H9 (cell line): ENCODE measurements around the gene EAF2. TPM values are rescaled to one million over a fixed set of nuclear protein-coding genes. Genes with fewer than 3 reads are reported as not detected.

ENCODE experiments used
- DNase-seq: peaks from one replicate; pipeline ENCODE4 v3.0.0-alpha.2; 2017
- H2AFZ ChIP-seq: one replicate; pipeline ENCODE4 v1.6.1; 2013; ENCODE audit warnings: mild to moderate bottlenecking, low read length, control low read depth, moderate library complexity
- H2AK5ac ChIP-seq: 2 replicates; pipeline ENCODE4 v1.6.1; 2013; ENCODE audit warnings: low read length, control low read depth, mixed read lengths; ENCODE audit not compliant: insufficient read length
- H2BK120ac ChIP-seq: one replicate; pipeline ENCODE4 v1.6.1; 2013; ENCODE audit warnings: low read depth, mild to moderate bottlenecking, low read length, control low read depth, inconsistent platforms; ENCODE audit not compliant: poor library complexity, severe bottlenecking
- H2BK12ac ChIP-seq: 2 replicates; pipeline ENCODE4 v1.6.1; 2013; ENCODE audit warnings: low read length, control low read depth, mixed read lengths, low read depth; ENCODE audit not compliant: insufficient read length
- H2BK15ac ChIP-seq: 2 replicates; pipeline ENCODE4 v1.6.1; 2013; ENCODE audit warnings: low read depth, low read length, control low read depth
- H2BK20ac ChIP-seq: one replicate; pipeline ENCODE4 v1.6.1; 2013; ENCODE audit warnings: low read depth, mild to moderate bottlenecking, low read length, control low read depth, inconsistent platforms; ENCODE audit not compliant: poor library complexity, severe bottlenecking
- H2BK5ac ChIP-seq: 2 replicates; pipeline ENCODE4 v1.6.1; 2013; ENCODE audit warnings: low read length, control low read depth, mixed read lengths; ENCODE audit not compliant: insufficient read length
- H3K14ac ChIP-seq: 2 replicates; pipeline ENCODE4 v1.6.1; 2013; ENCODE audit warnings: low read length, control low read depth; ENCODE audit not compliant: insufficient read depth
- H3K18ac ChIP-seq: 2 replicates; pipeline ENCODE4 v1.6.1; 2013; ENCODE audit warnings: low read depth, mild to moderate bottlenecking, mixed read lengths, low read length, control low read depth; ENCODE audit not compliant: insufficient read length
- H3K23ac ChIP-seq: 2 replicates; pipeline ENCODE4 v1.6.1; 2013; ENCODE audit warnings: low read length, control low read depth, mixed read lengths, low read depth; ENCODE audit not compliant: insufficient read length
- H3K23me2 ChIP-seq: 2 replicates; pipeline ENCODE4 v1.6.1; 2013; ENCODE audit warnings: low read depth, mild to moderate bottlenecking, mixed read lengths, low read length, control low read depth; ENCODE audit not compliant: insufficient read length, poor library complexity, severe bottlenecking
- H3K27ac ChIP-seq: 2 replicates; pipeline ENCODE4 v1.5.1; 2013; ENCODE audit warnings: low read length, control low read depth, mixed read lengths, low read depth; ENCODE audit not compliant: insufficient read length
- H3K27me3 ChIP-seq: 2 replicates; pipeline ENCODE4 v1.6.1; 2013; ENCODE audit warnings: low read length, control low read depth, inconsistent platforms; ENCODE audit not compliant: insufficient read depth
- H3K4ac ChIP-seq: 2 replicates; pipeline ENCODE4 v1.6.1; 2013; ENCODE audit warnings: low read depth, mild to moderate bottlenecking, control low read depth, inconsistent platforms, low read length, moderate library complexity
- H3K4me1 ChIP-seq: 2 replicates; pipeline ENCODE4 v1.6.1; 2013; ENCODE audit warnings: low read length, control low read depth, inconsistent platforms; ENCODE audit not compliant: insufficient read depth
- H3K4me2 ChIP-seq: 2 replicates; pipeline ENCODE4 v1.6.1; 2013; ENCODE audit warnings: low read length, control low read depth, mixed read lengths; ENCODE audit not compliant: insufficient read length, insufficient read depth
- H3K56ac ChIP-seq: 2 replicates; pipeline ENCODE4 v1.6.1; 2013; ENCODE audit warnings: low read depth, mild to moderate bottlenecking, mixed read lengths, low read length, control low read depth; ENCODE audit not compliant: insufficient read length
- H3K79me1 ChIP-seq: 2 replicates; pipeline ENCODE4 v1.6.1; 2013; ENCODE audit warnings: low read depth, mild to moderate bottlenecking, moderate library complexity, low read length, control low read depth, inconsistent platforms; ENCODE audit not compliant: insufficient read depth, poor library complexity, severe bottlenecking
- H3K79me2 ChIP-seq: 2 replicates; pipeline ENCODE4 v1.6.1; 2013; ENCODE audit warnings: low read length, control low read depth, inconsistent platforms; ENCODE audit not compliant: insufficient read depth
- H3K9ac ChIP-seq: 2 replicates; pipeline ENCODE4 v1.6.1; 2013; ENCODE audit warnings: low read length, control low read depth, mixed read lengths; ENCODE audit not compliant: insufficient read length; ENCODE audit errors: extremely low read depth
- H3K9me3 ChIP-seq: one replicate; pipeline ENCODE4 v1.6.1; 2013; ENCODE audit warnings: low read depth, low read length, inconsistent platforms; ENCODE audit not compliant: control insufficient read depth
- H3T11ph ChIP-seq: one replicate; pipeline ENCODE4 v1.6.1; 2013; ENCODE audit warnings: mild to moderate bottlenecking, low read length, control low read depth, inconsistent platforms
- H4K20me1 ChIP-seq: one replicate; pipeline ENCODE4 v1.6.1; 2013; ENCODE audit not compliant: control insufficient read depth, insufficient read length, insufficient read depth
- H4K5ac ChIP-seq: 2 replicates; pipeline ENCODE4 v1.6.1; 2013; ENCODE audit warnings: low read depth, mild to moderate bottlenecking, mixed read lengths, low read length, control low read depth; ENCODE audit not compliant: insufficient read length
- H4K8ac ChIP-seq: replicated peaks from 2 replicates; pipeline ENCODE4 v1.6.1; 2013; ENCODE audit warnings: low read length, control low read depth, mixed read lengths, low read depth; ENCODE audit not compliant: insufficient read length
- H4K91ac ChIP-seq: 2 replicates; pipeline ENCODE4 v1.6.1; 2013; ENCODE audit warnings: low read depth, mild to moderate bottlenecking, moderate library complexity, mixed read lengths, low read length, control low read depth; ENCODE audit not compliant: insufficient read length
- H3K27ac Mint-ChIP-seq, 3 experiments: 2 replicates in 2 of 3; 3 replicates in 1 of 3; pipeline ENCODE4 v1.8.0; 2020 to 2021; ENCODE audit warnings: mixed read lengths in 3 of 3, mild to moderate bottlenecking in 1 of 3, moderate library complexity in 1 of 3
- H3K27me3 Mint-ChIP-seq: 2 replicates; pipeline ENCODE4 v1.8.0; 2021; ENCODE audit warnings: low read depth, mild to moderate bottlenecking, moderate library complexity, mixed read lengths
- H3K36me3 Mint-ChIP-seq, 3 experiments: 2 replicates in 2 of 3; 3 replicates in 1 of 3; pipeline ENCODE4 v1.8.0; 2020 to 2021; ENCODE audit warnings: low read depth in 3 of 3, mixed read lengths in 3 of 3; ENCODE audit not compliant: insufficient read depth in 1 of 3
- H3K4me1 Mint-ChIP-seq, 2 experiments: 2 replicates each; pipeline ENCODE4 v1.8.0; 2020; ENCODE audit warnings: mixed read lengths in 2 of 2
- H3K4me3 Mint-ChIP-seq, 2 experiments: 2 replicates in 1 of 2; 3 replicates in 1 of 2; pipeline ENCODE4 v1.8.0; 2020 to 2021; ENCODE audit warnings: mild to moderate bottlenecking in 2 of 2, mixed read lengths in 2 of 2, moderate library complexity in 1 of 2
- H3K9me3 Mint-ChIP-seq, 2 experiments: 2 replicates in 1 of 2; 3 replicates in 1 of 2; pipeline ENCODE4 v1.8.0; 2020; ENCODE audit warnings: mild to moderate bottlenecking in 2 of 2, mixed read lengths in 2 of 2, moderate library complexity in 1 of 2
- WGBS: extraction: QIAGEN DNeasy Blood & Tissue Kit; methylation state at CpG from one replicate; pipeline ENCODE4 v1.1.7; 2013; ENCODE audit warnings: missing lambda C conversion rate, low lambda C conversion rate, mixed read lengths; ENCODE audit not compliant: insufficient read length; ENCODE audit errors: extremely low coverage; 5-methylcytosine and 5-hydroxymethylcytosine counted together
- total RNA-seq: library from RNA; stranded (reverse); gene quantifications from 2 replicates; pipeline ENCODE4 v1.2.1, GENCODE V29; 2021
- TF ChIP-seq, protein P1 (sequence below): fragments of 200-600 bp; sonication (generic); conservative IDR thresholded peaks from 3 replicates; pipeline ENCODE4 v1.8.0; 2021; ENCODE audit warnings: antibody characterized with exemption, mild to moderate bottlenecking

EAF2 gene
- total RNA-seq, 1 experiment from 2014 or later: 4.3 TPM

- peak overlapping the region; percentile 88 for H3K27ac ChIP-seq
- H4K8ac ChIP-seq: no peak overlapping the region
- no peak overlapping the region for H3K18ac ChIP-seq
- no peaks in the 10 kb centered on the region for H3K27me3 ChIP-seq
- H2AFZ ChIP-seq: no peak overlapping the region
- no peak overlapping the region for H2BK12ac ChIP-seq
- H2BK15ac ChIP-seq: no peak overlapping the region
- DNase-seq: no peak
- H4K20me1 ChIP-seq: no peaks in the 10 kb centered on the region
- H3K27ac Mint-ChIP-seq: peak overlapping the region; percentile 77 to 99 (median 98)
- no peak overlapping the region for H4K91ac ChIP-seq
- H4K5ac ChIP-seq: no peak overlapping the region
- no peak overlapping the region for H2BK5ac ChIP-seq
- peaks cover 9 to 15% (median 9%) of the 10 kb centered on the region in 3 experiments; a peak in 6 of 7 replicates for H3K36me3 Mint-ChIP-seq
- H3K56ac ChIP-seq: no peak overlapping the region
- H3K4me2 ChIP-seq: peak overlapping the region; percentile 49
- no CpG with 5 or more reads among the region's 1 CpG for WGBS
- H2AK5ac ChIP-seq: no peak overlapping the region
- H3K4ac ChIP-seq: no peak overlapping the region
- H3T11ph ChIP-seq: no peak overlapping the region
- no peak overlapping the region for H3K9ac ChIP-seq
- H3K9me3 ChIP-seq: no peaks in the 10 kb centered on the region
- H3K23ac ChIP-seq: no peak overlapping the region
- TF ChIP-seq, protein P1, sequence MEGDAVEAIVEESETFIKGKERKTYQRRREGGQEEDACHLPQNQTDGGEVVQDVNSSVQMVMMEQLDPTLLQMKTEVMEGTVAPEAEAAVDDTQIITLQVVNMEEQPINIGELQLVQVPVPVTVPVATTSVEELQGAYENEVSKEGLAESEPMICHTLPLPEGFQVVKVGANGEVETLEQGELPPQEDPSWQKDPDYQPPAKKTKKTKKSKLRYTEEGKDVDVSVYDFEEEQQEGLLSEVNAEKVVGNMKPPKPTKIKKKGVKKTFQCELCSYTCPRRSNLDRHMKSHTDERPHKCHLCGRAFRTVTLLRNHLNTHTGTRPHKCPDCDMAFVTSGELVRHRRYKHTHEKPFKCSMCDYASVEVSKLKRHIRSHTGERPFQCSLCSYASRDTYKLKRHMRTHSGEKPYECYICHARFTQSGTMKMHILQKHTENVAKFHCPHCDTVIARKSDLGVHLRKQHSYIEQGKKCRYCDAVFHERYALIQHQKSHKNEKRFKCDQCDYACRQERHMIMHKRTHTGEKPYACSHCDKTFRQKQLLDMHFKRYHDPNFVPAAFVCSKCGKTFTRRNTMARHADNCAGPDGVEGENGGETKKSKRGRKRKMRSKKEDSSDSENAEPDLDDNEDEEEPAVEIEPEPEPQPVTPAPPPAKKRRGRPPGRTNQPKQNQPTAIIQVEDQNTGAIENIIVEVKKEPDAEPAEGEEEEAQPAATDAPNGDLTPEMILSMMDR: no peak
- peaks cover 42 to 50% of the 10 kb centered on the region in 2 experiments for H3K4me1 Mint-ChIP-seq
- no peak overlapping the region for H3K14ac ChIP-seq
- no peaks in the 10 kb centered on the region for H3K27me3 Mint-ChIP-seq
- peak overlapping the region; percentile 34 to 66 for H3K4me3 Mint-ChIP-seq
- no peaks in the 10 kb centered on the region for H3K79me2 ChIP-seq
- H3K9me3 Mint-ChIP-seq: peaks cover 0 to 1% of the 10 kb centered on the region in 2 experiments; a peak in 2 of 5 replicates
- H3K79me1 ChIP-seq: no peaks in the 10 kb centered on the region
- H3K23me2 ChIP-seq: no peaks in the 10 kb centered on the region
- H2BK20ac ChIP-seq: no peak overlapping the region
- H2BK120ac ChIP-seq: no peak overlapping the region
- H3K4me1 ChIP-seq: peaks cover 4% of the 10 kb centered on the region; the same call in 1 of the 2 replicates
Observed at GRCh38 chr3:121895121-121895520, 60.1 kb downstream of the EAF2 start.
